Keratinocyte (primary cell): ENCODE measurements around the gene MAG. TPM values are rescaled to one million over a fixed set of nuclear protein-coding genes. Genes with fewer than 3 reads are reported as not detected.

Source experiments
- DNase-seq: peaks from one replicate; pipeline ENCODE4 v3.0.0-alpha.2; 2011; ENCODE audit warnings: low read depth, missing footprints, low spot score
- FAIRE-seq: peaks from 2 replicates; lab custom pipeline; 2011; peaks lifted over from hg19 to GRCh38; lab: Jason Lieb, UNC
- H2AFZ ChIP-seq: 2 replicates; pipeline ENCODE4 v1.6.0; 2012; ENCODE audit warnings: low read length, control low read depth, inconsistent platforms; ENCODE audit not compliant: control insufficient read depth
- H3K27ac ChIP-seq: 2 replicates; pipeline ENCODE4 v1.5.1; 2011; ENCODE audit warnings: low read length; ENCODE audit not compliant: control insufficient read depth, insufficient read depth
- H3K27me3 ChIP-seq: 3 replicates; pipeline ENCODE4 v1.6.0; 2011; ENCODE audit warnings: low read length; ENCODE audit not compliant: control insufficient read depth, insufficient read depth; ENCODE audit errors: extremely low read depth
- H3K36me3 ChIP-seq, 2 experiments: 2 replicates in 1 of 2; 3 replicates in 1 of 2; pipeline ENCODE4 v1.5.1; 2011; ENCODE audit warnings: low read length in 2 of 2, mild to moderate bottlenecking in 1 of 2; ENCODE audit not compliant: control insufficient read depth in 2 of 2, insufficient read depth in 2 of 2; ENCODE audit errors: extremely low read depth in 1 of 2
- H3K4me1 ChIP-seq: 3 replicates; pipeline ENCODE4 v1.5.1; 2011; ENCODE audit warnings: low read length; ENCODE audit not compliant: control insufficient read depth, insufficient read depth; ENCODE audit errors: extremely low read depth
- H3K4me2 ChIP-seq: 3 replicates; pipeline ENCODE4 v1.6.0; 2011; ENCODE audit warnings: low read depth, low read length; ENCODE audit not compliant: control insufficient read depth, insufficient read depth; ENCODE audit errors: extremely low read depth
- H3K4me3 ChIP-seq, 3 experiments: fragments of 200-600 bp in 1 of 3; sonication (generic) in 1 of 3; 2 replicates in 2 of 3; 3 replicates in 1 of 3; pipeline ENCODE4 v1.5.1; 2011 to 2016; ENCODE audit warnings: low read length in 3 of 3, mild to moderate bottlenecking in 3 of 3, control low read depth in 2 of 3, inconsistent platforms in 1 of 3, low read depth in 1 of 3, mixed read lengths in 1 of 3, mixed run types in 1 of 3, moderate library complexity in 1 of 3; ENCODE audit not compliant: control insufficient read depth in 2 of 3, insufficient read depth in 2 of 3; ENCODE audit errors: extremely low read depth in 1 of 3
- H3K79me2 ChIP-seq: 2 replicates; pipeline ENCODE4 v1.6.0; 2012; ENCODE audit warnings: low read length; ENCODE audit not compliant: control insufficient read depth, insufficient read depth
- H3K9ac ChIP-seq: 3 replicates; pipeline ENCODE4 v1.6.0; 2011; ENCODE audit warnings: low read length; ENCODE audit not compliant: control insufficient read depth, insufficient read depth; ENCODE audit errors: extremely low read depth
- H3K9me1 ChIP-seq: 3 replicates; pipeline ENCODE4 v1.6.0; 2011; ENCODE audit warnings: low read length; ENCODE audit not compliant: control insufficient read depth, insufficient read depth; ENCODE audit errors: extremely low read depth
- H3K9me3 ChIP-seq: 2 replicates; pipeline ENCODE4 v1.5.1; 2012; ENCODE audit warnings: low read depth, low read length; ENCODE audit not compliant: control insufficient read depth
- H4K20me1 ChIP-seq: 3 replicates; pipeline ENCODE4 v1.6.0; 2011; ENCODE audit warnings: low read length; ENCODE audit not compliant: control insufficient read depth, insufficient read depth; ENCODE audit errors: extremely low read depth
- EZH2 ChIP-seq: IDR thresholded peaks from one replicate; pipeline ENCODE4 v1.6.1; 2012; ENCODE audit warnings: inconsistent platforms, mild to moderate bottlenecking, low read length, moderate library complexity
- dilution Hi-C: fragments of 300-500 bp; cut with MboI; formaldehyde crosslinking; loops from one replicate; pipeline ENCODE4 v1.7.0; 2020; ENCODE audit warnings: low sequenced_read_pairs; ENCODE audit not compliant: extremely low pct_ligation_motif_present
- polyA plus RNA-seq, 5 experiments: library from polyadenylated mRNA; depleted of rRNA in 3 of 5; stranded (reverse) in 3 of 5; stranded (forward) in 1 of 5; unstranded in 1 of 5; fragments of >200 nt; gene quantifications; 1 replicate in 1 of 5; 2 replicates in 3 of 5; 3 replicates in 1 of 5; pipeline versions ENCODE4 v1.2.1 to v1.2.3, GENCODE V29; 2011 to 2012; ENCODE audit warnings: missing spikeins in 2 of 5, low read depth in 1 of 5, low replicate concordance in 1 of 5
- TF ChIP-seq, protein P1 (sequence below), 3 experiments: IDR thresholded peaks in 1 of 3; conservative IDR thresholded peaks in 1 of 3; optimal IDR thresholded peaks in 1 of 3; 2 replicates in 2 of 3; 3 replicates in 1 of 3; pipeline versions ENCODE3 to v1.5.1; 2011; ENCODE audit warnings: low read length in 3 of 3, mild to moderate bottlenecking in 3 of 3, moderate library complexity in 2 of 3, control low read depth in 1 of 3, inconsistent platforms in 1 of 3; ENCODE audit not compliant: insufficient read depth in 2 of 3; ENCODE audit errors: extremely low read depth in 1 of 3

Gene MAG
- polyA plus RNA-seq, 1 donor (not counting 4 experiments of a cell fraction or from before 2014, with no cell fraction given): not detected

DNA sequence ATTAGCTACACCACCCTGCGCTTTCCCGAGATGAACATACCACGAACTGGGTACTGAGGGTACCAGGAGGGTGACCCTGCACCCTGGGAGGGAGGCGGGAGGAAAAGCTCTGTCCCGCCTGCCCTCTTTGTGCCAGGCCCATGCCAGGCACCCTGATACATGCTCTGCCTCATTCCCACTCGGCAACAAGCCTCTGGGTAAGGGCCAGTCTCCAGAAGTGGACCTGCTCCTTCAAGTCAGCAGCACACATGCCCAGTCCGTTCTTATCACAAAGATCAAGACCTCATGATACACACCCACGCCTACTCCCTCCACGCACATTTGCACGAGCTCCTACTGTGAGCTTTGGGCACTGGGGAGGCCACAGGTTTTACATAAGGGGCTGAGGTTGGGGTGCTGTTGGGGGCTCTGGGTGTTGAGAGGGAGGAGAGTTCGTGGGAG lies 53.7 kb downstream of the MAG start:
- Histone ChIP-seq H3K9me1 (no peaks in the 10 kb centered on the region), H3K4me3 (no peak overlapping the region), H3K36me3 (no peaks in the 10 kb centered on the region), H3K27ac (no peak overlapping the region), H3K27me3 (peaks cover 19% of the 10 kb centered on the region), H3K4me1 (no peaks in the 10 kb centered on the region), H4K20me1 (no peaks in the 10 kb centered on the region), H3K9me3 (no peaks in the 10 kb centered on the region), H3K9ac (no peak overlapping the region), H3K79me2 (no peaks in the 10 kb centered on the region), H3K4me2 (no peak overlapping the region), H2AFZ (no peak overlapping the region)
- no peak for FAIRE-seq
- TF ChIP-seq, protein P1, sequence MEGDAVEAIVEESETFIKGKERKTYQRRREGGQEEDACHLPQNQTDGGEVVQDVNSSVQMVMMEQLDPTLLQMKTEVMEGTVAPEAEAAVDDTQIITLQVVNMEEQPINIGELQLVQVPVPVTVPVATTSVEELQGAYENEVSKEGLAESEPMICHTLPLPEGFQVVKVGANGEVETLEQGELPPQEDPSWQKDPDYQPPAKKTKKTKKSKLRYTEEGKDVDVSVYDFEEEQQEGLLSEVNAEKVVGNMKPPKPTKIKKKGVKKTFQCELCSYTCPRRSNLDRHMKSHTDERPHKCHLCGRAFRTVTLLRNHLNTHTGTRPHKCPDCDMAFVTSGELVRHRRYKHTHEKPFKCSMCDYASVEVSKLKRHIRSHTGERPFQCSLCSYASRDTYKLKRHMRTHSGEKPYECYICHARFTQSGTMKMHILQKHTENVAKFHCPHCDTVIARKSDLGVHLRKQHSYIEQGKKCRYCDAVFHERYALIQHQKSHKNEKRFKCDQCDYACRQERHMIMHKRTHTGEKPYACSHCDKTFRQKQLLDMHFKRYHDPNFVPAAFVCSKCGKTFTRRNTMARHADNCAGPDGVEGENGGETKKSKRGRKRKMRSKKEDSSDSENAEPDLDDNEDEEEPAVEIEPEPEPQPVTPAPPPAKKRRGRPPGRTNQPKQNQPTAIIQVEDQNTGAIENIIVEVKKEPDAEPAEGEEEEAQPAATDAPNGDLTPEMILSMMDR (optimal IDR thresholded peaks at IDR 0.05 in 1 of 3, IDR thresholded peaks at IDR 0.05 in 1 of 3, conservative IDR thresholded peaks at IDR 0.05 in 1 of 3; ENCODE audit: extremely low read depth in 1 of 3, insufficient read depth in 2 of 3, low read length in 3 of 3): no peak
- dilution Hi-C loops: no loop called here
- no peak for DNase-seq

DNA sequence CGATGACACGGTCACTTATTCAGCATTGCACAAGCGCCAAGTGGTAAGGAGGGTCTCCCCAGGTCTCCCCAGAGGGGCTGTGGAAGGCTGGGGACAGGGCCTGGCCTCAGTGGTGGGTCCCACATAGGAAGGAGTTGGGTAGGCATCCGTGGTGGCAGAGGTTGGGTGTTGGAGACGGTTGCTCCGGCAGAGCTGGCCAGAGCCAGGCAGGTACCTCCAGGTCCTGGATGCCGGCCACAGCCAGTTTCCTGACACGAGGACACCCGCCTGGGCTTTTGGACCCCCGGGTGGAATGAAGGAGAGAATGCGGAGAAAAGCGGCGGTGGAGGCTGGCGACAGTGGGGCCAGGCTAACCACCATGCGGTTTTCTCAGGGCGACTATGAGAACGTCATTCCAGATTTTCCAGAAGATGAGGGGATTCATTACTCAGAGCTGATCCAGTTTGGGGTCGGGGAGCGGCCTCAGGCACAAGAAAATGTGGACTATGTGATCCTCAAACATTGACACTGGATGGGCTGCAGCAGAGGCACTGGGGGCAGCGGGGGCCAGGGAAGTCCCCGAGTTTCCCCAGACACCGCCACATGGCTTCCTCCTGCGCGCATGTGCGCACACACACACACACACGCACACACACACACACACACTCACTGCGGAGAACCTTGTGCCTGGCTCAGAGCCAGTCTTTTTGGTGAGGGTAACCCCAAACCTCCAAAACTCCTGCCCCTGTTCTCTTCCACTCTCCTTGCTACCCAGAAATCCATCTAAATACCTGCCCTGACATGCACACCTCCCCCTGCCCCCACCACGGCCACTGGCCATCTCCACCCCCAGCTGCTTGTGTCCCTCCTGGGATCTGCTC lies 54.5 kb downstream of the MAG start:
- Histone ChIP-seq H3K9me3 (no peaks in the 10 kb centered on the region), H4K20me1 (no peaks in the 10 kb centered on the region), H3K27ac (no peak overlapping the region), H3K4me3 (no peak overlapping the region), H3K36me3 (no peaks in the 10 kb centered on the region), H3K9me1 (no peaks in the 10 kb centered on the region), H3K79me2 (no peaks in the 10 kb centered on the region), H3K27me3 (peaks cover 21% of the 10 kb centered on the region), H3K4me2 (no peak overlapping the region), H3K4me1 (no peaks in the 10 kb centered on the region), H3K9ac (no peak overlapping the region), H2AFZ (no peak overlapping the region)
- no peak for TF ChIP-seq EZH2
- TF ChIP-seq, protein P1 (optimal IDR thresholded peaks at IDR 0.05 in 1 of 3, IDR thresholded peaks at IDR 0.05 in 1 of 3, conservative IDR thresholded peaks at IDR 0.05 in 1 of 3; ENCODE audit: extremely low read depth in 1 of 3, insufficient read depth in 2 of 3, low read length in 3 of 3): no peak
- DNase-seq (no peak), FAIRE-seq (no peak)
- dilution Hi-C loops: no loop called here
